Neural cell (in vitro differentiated cells): ENCODE results near the gene TRABD2A. TPM values are rescaled to one million over a fixed set of nuclear protein-coding genes. Genes with fewer than 3 reads are reported as not detected.

Source experiments
- H2AFZ ChIP-seq: fragments of 200-600, 300-800 bp; sonication (generic), shearing (Covaris generic); 2 replicates; pipeline ENCODE4 v1.6.0; 2014; ENCODE audit warnings: low read depth, mild to moderate bottlenecking, antibody characterized with exemption, low read length, moderate library complexity
- H3F3A ChIP-seq: fragments of 200-600 bp; shearing (Covaris generic); 2 replicates; pipeline ENCODE4 v1.6.1; 2016; ENCODE audit warnings: mild to moderate bottlenecking, moderate library complexity, mixed read lengths, antibody characterized with exemption, low read length; ENCODE audit not compliant: insufficient read depth, poor library complexity, severe bottlenecking
- H3K27ac ChIP-seq: fragments of 200-600, 300-800 bp; sonication (generic), shearing (Covaris generic); 2 replicates; pipeline ENCODE4 v1.5.1; 2014; ENCODE audit warnings: mild to moderate bottlenecking, low read length, moderate library complexity
- H3K27me3 ChIP-seq: fragments of 300-800, 200-600 bp; sonication (generic), shearing (Covaris generic); 2 replicates; pipeline ENCODE4 v1.6.0; 2014; ENCODE audit warnings: mild to moderate bottlenecking, low read depth, low read length, moderate library complexity; ENCODE audit not compliant: insufficient read depth
- H3K36me3 ChIP-seq: fragments of 300-800, 200-600 bp; sonication (generic), shearing (Covaris generic); 2 replicates; pipeline ENCODE4 v1.5.1; 2014; ENCODE audit warnings: mild to moderate bottlenecking, antibody characterized with exemption, low read length, moderate library complexity; ENCODE audit not compliant: insufficient read depth
- H3K4me2 ChIP-seq: fragments of 300-800, 200-600 bp; sonication (generic), shearing (Covaris generic); 2 replicates; pipeline ENCODE4 v1.6.0; 2014; ENCODE audit warnings: mild to moderate bottlenecking, low read length
- H3K4me3 ChIP-seq: fragments of 300-800, 200-600 bp; sonication (generic), shearing (Covaris generic); 2 replicates; pipeline ENCODE4 v1.5.1; 2014; ENCODE audit warnings: mild to moderate bottlenecking, low read length, moderate library complexity
- H3K79me2 ChIP-seq: fragments of 200-600 bp; shearing (Covaris generic); replicated peaks from 2 replicates; pipeline ENCODE4 v1.6.0; 2014; ENCODE audit warnings: mild to moderate bottlenecking, low read length, moderate library complexity; ENCODE audit not compliant: insufficient read depth
- H3K9ac ChIP-seq: fragments of 300-800, 200-600 bp; sonication (generic), shearing (Covaris generic); 2 replicates; pipeline ENCODE4 v1.6.1; 2016; ENCODE audit warnings: mild to moderate bottlenecking, low read length, mixed read lengths
- H3K9me2 ChIP-seq: fragments of 200-600 bp; shearing (Covaris generic); 2 replicates; pipeline ENCODE4 v1.6.1; 2016; ENCODE audit warnings: mild to moderate bottlenecking, low read length, mixed read lengths; ENCODE audit not compliant: insufficient read depth
- H3K9me3 ChIP-seq: fragments of 200-600, 300-800 bp; sonication (generic), shearing (Covaris generic); 2 replicates; pipeline ENCODE4 v1.6.1; 2016; ENCODE audit warnings: mild to moderate bottlenecking, mixed run types, low read length, moderate library complexity, mixed read lengths
- H4K20me1 ChIP-seq: fragments of 200-600 bp; shearing (Covaris generic); 2 replicates; pipeline ENCODE4 v1.6.1; 2016; ENCODE audit warnings: mild to moderate bottlenecking, mixed run types; ENCODE audit not compliant: insufficient read depth
- CTCF ChIP-seq: fragments of 450-650 bp; IDR thresholded peaks from 2 replicates; pipeline ENCODE4 v1.5.1; 2014; ENCODE audit warnings: antibody characterized with exemption, mild to moderate bottlenecking, moderate library complexity; ENCODE audit not compliant: poor library complexity, severe bottlenecking
- EP300 ChIP-seq: fragments of 450-650 bp; conservative IDR thresholded peaks from 2 replicates; pipeline ENCODE4 v1.6.1; 2014; ENCODE audit warnings: antibody characterized with exemption, mild to moderate bottlenecking, moderate library complexity; ENCODE audit not compliant: poor library complexity, severe bottlenecking
- EZH2 ChIP-seq: fragments of 200-600, 300-800 bp; shearing (Covaris generic), sonication (generic); IDR thresholded peaks from 2 replicates; pipeline ENCODE4 v1.6.1; 2014; ENCODE audit warnings: antibody characterized with exemption, low read length, borderline replicate concordance, mild to moderate bottlenecking; ENCODE audit not compliant: insufficient read depth, poor library complexity, severe bottlenecking
- MXI1 ChIP-seq: fragments of 450-650 bp; conservative IDR thresholded peaks from 2 replicates; pipeline ENCODE4 v1.6.1; 2014; ENCODE audit warnings: antibody characterized with exemption, mild to moderate bottlenecking; ENCODE audit not compliant: poor library complexity, severe bottlenecking
- POLR2AphosphoS5 ChIP-seq: IDR thresholded peaks from 2 replicates; pipeline ENCODE4 v1.6.1; 2012
- RAD21 ChIP-seq: fragments of 450-650 bp; conservative IDR thresholded peaks from 2 replicates; pipeline ENCODE4 v1.6.1; 2014; ENCODE audit warnings: antibody characterized with exemption, mild to moderate bottlenecking, moderate library complexity
- REST ChIP-seq: IDR thresholded peaks from 2 replicates; pipeline ENCODE4 v1.6.1; 2012; ENCODE audit warnings: borderline replicate concordance
- SMC3 ChIP-seq: fragments of 450-650 bp; conservative IDR thresholded peaks from 2 replicates; pipeline ENCODE4 v1.6.1; 2014; ENCODE audit warnings: antibody characterized with exemption, mild to moderate bottlenecking, moderate library complexity; ENCODE audit not compliant: poor library complexity
- TAF1 ChIP-seq: IDR thresholded peaks from 2 replicates; pipeline ENCODE4 v1.6.1; 2012; ENCODE audit warnings: low read depth
- polyA plus RNA-seq: library from polyadenylated mRNA; depleted of rRNA; stranded (reverse); fragments of >200 nt; gene quantifications from 2 replicates; pipeline ENCODE4 v1.2.3, GENCODE V29; 2014

TRABD2A gene
- polyA plus RNA-seq, 1 donor from 2014 or later: 0.17 TPM

- Histone ChIP-seq H3K9me3 (no peaks in the 10 kb centered on the region), H3K79me2 (no peaks in the 10 kb centered on the region), H3K4me2 (no peak overlapping the region), H3K36me3 (no peaks in the 10 kb centered on the region), H3F3A (no peaks in the 10 kb centered on the region), H3K27ac (no peak overlapping the region), H3K9me2 (no peaks in the 10 kb centered on the region), H3K4me3 (no peak overlapping the region), H2AFZ (no peak overlapping the region), H3K9ac (no peak overlapping the region), H3K27me3 (peaks cover 61% of the 10 kb centered on the region), H4K20me1 (no peaks in the 10 kb centered on the region)
- TF ChIP-seq SMC3 (no peak), POLR2AphosphoS5 (no peak), EP300 (no peak), CTCF (no peak), REST (no peak), TAF1 (no peak), RAD21 (no peak), MXI1 (no peak), EZH2 (no peak)
These were observed 2.1 kb upstream of the TRABD2A start for GRCh38 chr2:84882775-84883550.

- no peak overlapping the region for H3K4me3 ChIP-seq
- H3K9me2 ChIP-seq: no peaks in the 10 kb centered on the region
- H3F3A ChIP-seq: no peaks in the 10 kb centered on the region
- H3K4me2 ChIP-seq: no peak overlapping the region
- no peaks in the 10 kb centered on the region for H3K79me2 ChIP-seq
- H2AFZ ChIP-seq: no peak overlapping the region
- peaks cover 67% of the 10 kb centered on the region for H3K27me3 ChIP-seq
- H3K27ac ChIP-seq: no peak overlapping the region
- TF ChIP-seq CTCF: peak; percentile 22
- TF ChIP-seq RAD21: no peak
- no peak overlapping the region for H3K9ac ChIP-seq
- H4K20me1 ChIP-seq: no peaks in the 10 kb centered on the region
- H3K36me3 ChIP-seq: no peaks in the 10 kb centered on the region
- H3K9me3 ChIP-seq: no peaks in the 10 kb centered on the region
These were observed 1.5 kb upstream of the TRABD2A start for GRCh38 chr2:84882414-84882738.
